H4 (cell line): ENCODE measurements around the gene DEUP1. TPM values are rescaled to one million over a fixed set of nuclear protein-coding genes. Genes with fewer than 3 reads are reported as not detected.
"Not testable (repeated sequence)": the region's sequence is repeated elsewhere in the genome, so short reads cannot be mapped to it uniquely, and the experiment has no call there.

Experiments used
- DNase-seq: peaks from one replicate; pipeline ENCODE4 v3.0.0-alpha.2; 2015; ENCODE audit warnings: low spot score
- total RNA-seq: library from RNA; depleted of rRNA; stranded (reverse); fragments of >200 nt; shearing (Covaris generic); gene quantifications from 2 replicates; pipeline ENCODE4 v1.2.3, GENCODE V29; 2014; rRNA removed

DEUP1 gene, protein sequence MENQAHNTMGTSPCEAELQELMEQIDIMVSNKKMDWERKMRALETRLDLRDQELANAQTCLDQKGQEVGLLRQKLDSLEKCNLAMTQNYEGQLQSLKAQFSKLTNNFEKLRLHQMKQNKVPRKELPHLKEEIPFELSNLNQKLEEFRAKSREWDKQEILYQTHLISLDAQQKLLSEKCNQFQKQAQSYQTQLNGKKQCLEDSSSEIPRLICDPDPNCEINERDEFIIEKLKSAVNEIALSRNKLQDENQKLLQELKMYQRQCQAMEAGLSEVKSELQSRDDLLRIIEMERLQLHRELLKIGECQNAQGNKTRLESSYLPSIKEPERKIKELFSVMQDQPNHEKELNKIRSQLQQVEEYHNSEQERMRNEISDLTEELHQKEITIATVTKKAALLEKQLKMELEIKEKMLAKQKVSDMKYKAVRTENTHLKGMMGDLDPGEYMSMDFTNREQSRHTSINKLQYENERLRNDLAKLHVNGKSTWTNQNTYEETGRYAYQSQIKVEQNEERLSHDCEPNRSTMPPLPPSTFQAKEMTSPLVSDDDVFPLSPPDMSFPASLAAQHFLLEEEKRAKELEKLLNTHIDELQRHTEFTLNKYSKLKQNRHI
- total RNA-seq: not detected in 2 replicates

DNA sequence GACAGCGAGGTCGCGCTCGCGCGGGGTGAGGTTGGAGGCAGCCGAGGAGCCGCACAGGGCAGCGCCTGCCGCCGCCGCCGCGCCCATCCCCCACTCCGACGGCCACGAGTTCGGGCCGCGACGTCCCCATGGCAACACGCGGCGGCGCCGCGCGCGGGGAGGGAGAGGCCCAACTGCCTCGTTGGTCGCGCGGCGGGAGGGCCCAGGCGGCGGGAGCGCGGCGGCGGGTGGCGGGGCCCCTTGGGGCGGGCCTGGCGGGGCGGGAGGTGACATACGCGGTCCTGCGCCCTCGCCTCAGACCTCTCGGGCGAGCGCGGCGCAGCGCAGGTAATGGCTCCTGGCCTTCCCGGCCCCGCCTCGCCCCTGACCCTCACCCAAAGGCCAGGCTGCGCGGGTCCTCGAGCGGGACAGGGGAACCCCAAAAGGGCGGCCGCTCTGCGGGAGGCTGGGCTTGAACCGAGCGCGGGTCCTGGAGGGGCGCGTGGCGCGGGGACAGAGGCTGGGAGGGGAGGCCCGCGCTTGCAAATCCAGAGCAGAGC, at the start of gene DEUP1:
Gene DEUP1, plus strand, starts transcription at position 297 of the 539 bp plus-strand sequence. CDS start 1,518 bp downstream, outside the sequence.
- no peak for DNase-seq

DNA sequence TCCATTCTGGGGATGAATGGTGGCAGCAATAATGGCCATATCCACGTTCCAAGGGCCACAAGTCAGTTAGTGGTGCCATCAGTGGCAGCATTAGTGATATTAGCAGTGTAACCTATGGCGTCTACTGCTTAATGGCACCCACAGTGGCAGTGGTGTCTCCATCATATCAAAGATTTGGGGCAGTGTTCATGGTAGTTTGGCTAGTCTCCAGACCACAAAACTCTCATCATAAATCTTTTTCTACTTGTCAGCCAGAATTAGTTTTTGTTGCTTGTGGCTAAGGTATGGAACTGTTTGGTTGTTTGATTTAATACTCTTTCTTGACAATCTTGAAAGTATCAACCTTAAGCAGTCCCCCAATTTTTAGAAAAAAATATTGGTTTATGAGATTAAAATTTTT, 45.1 kb upstream of the DEUP1 start:
- DNase-seq: no peak

DNA sequence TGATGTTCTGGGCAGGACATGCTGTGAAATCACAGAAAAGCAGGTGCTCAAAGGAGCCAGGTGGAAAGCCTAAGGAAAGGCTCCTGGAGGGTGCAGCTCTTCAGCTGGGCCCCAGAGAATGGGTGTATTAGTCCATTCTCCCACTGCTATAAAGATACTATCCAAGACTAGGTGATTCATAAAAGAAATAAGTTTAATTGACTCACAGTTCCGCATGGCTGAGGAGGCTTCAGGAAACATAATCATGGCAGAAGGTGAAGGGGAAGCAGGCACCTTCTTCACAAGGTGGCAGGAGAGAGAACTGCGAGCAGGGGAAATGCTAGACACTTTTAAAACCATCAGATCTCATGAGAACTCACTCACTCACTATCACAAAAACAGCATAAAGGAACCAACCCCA, 43.1 kb upstream of the DEUP1 start:
- DNase-seq: no peak

GRCh38 chr11:93288079-93288478, 42.5 kb upstream of the DEUP1 start:
- DNase-seq: no peak

DNA sequence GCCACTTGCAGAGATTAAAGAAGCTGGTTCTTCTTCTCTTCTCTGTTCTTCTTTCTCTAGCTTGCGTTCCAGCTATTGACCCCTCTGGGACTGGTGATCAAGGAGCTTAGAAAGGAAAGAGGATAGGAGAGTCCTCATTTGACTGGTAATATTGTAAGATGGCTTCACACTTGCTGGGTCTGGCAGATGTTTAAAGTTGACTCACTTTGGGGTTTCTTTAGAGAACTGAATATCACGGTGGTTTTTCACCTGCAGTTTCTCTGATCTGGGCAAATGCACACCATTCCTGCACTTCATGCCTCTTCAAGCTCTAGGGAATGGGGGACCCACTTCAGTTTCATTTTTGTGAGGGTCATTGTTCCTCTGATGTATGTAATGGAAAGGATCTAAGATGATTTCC, 41.8 kb upstream of the DEUP1 start:
- DNase-seq: no peak

DNA sequence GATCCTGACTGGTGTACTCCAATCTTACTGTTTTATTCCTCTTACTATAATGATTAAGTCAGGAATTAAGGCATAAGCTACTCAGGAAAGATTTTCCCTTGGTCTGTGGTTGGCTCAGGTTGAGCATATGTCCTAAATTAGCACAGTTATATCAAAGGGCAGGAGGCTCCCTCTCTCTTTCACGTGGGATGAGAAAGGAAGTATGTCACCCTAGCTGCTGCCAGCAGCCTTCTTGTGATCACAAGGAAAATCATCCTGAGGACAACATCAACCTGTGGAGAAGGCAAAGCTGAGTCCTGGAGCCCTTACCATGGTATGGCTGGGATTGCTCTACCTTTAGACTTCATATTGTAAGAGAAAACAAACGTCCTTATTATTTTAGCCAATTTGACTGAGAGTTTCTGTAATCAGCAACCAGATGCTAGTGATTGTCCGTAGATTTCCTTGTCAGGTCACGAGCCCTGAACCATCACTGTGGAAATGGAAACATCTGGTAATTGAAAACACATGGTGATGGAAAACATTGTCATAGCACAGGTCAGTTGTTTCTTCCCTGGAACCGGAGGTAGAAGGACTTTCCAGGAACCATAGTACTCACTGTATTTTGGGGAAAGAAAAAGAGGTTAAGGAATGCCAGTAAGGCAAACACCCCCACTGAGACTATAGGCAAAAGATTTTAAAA, 40.6 kb upstream of the DEUP1 start:
- no peak for DNase-seq

- no peak for DNase-seq
Measured at GRCh38 chr11:93291110-93291509, 39.4 kb upstream of the DEUP1 start.

GRCh38 chr11:93291898-93292297, 38.6 kb upstream of the DEUP1 start:
- DNase-seq: no peak

DNA sequence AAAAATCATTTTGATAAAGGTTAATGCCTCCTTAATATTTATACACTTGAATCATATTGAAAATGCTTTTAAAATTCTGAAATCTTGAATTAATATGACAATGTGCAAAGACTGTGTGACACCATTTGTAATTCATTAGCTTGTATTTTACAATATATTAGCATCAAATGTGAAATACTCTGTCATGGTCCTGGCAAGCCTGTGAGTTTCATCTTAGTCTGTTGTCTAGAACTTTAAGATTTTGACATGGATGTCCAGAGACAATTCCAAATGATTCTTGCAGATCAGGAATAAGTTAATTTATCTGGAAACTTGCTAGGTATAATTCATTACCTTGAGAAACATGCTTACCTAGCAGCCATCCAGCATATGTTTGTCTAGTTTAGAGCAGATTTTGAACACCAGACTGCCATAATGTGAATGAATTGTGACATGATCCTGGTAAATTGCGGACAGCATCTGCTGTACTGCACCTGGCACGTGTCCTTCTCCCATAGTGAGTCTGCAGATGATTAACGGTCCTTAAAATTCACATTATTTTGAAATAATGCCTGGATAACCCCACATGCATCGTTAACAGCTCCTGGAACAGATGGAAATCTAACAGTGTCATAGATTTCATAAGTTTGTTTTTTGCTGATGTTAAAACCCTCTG, 34.5 kb upstream of the DEUP1 start:
- DNase-seq: no peak

- DNase-seq: no peak
Measured at GRCh38 chr11:93303689-93304088, 26.9 kb upstream of the DEUP1 start.

GRCh38 chr11:93314399-93314798, 16.1 kb upstream of the DEUP1 start:
- not testable (repeated sequence) for DNase-seq

DNA sequence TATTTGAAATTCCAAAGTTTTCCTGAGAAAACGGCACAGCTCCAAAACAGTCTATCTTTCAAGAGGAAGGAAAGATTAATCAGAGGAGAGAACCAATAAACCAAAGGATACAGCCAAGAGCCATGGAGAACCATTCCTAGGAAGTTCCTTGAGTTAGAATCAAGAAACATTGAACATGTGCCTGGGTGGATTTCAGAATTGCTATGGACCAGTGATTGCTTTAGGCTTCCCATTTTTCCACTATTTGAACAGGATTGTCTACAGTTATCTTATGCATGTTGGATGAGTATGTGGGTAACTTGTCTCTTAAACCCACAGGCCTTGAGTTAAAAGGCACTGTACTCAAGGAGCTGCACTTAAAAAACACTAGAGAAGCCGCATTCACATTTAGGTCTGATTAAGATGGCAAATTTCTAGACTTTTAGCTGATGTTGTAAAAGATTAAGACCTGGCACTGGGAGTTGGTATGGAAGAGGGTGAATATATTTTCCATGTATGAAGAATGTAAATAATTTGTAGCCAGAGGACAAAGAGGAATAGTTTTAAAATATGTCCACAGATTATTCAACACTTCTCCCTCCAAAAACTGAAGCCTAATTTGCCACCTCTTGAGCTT, 11.2 kb upstream of the DEUP1 start:
- DNase-seq: no peak

- no peak for DNase-seq
Measured at GRCh38 chr11:93320230-93320629, 10.3 kb upstream of the DEUP1 start.

DNA sequence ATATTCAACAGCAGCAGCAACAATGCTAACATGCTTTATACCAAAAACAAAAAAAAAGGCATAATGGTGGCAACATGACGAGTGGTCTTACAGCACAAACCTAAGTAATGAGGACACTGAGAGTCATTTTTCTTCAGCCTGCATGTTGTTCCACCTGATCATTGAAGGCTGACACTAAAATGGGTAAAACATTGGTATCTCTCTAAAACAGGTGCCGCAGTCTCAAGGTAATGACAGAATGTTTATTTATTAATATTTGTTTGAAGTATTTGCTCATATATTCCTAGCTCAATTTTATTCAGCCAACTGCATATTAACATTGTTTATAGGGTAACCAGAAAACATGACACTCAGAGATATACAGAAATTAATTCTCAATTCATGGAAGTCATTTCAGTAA, 8.3 kb upstream of the DEUP1 start:
- DNase-seq: no peak

- no peak for DNase-seq
Measured at GRCh38 chr11:93323747-93324146, 6.8 kb upstream of the DEUP1 start.

GRCh38 chr11:93324500-93324899, 6.0 kb upstream of the DEUP1 start:
- no peak for DNase-seq

DNA sequence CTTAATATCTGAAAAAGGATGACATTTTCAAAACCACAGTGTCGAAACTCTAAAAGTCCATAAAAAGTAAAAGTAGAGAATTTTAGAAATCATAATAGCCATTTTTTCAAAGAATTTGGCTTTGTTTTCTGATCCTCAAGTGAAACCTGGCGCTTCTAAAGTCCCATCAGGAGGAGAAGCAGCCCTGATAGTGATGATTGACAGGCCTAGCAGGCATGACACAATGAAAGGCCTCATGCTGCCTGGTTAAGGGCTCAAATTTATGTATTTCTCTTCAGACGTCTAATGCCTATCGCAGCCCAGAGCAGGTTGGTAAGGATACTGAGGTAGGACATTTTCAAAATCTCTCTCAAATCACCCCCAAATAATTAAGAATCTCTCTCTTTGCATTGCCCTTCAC, 3.9 kb upstream of the DEUP1 start:
- DNase-seq: no peak

GRCh38 chr11:93329936-93330445, 551 bp upstream of the DEUP1 start:
- DNase-seq: no peak

GRCh38 chr11:93340223-93340622, 9.7 kb downstream of the DEUP1 start:
- no peak for DNase-seq

DNA sequence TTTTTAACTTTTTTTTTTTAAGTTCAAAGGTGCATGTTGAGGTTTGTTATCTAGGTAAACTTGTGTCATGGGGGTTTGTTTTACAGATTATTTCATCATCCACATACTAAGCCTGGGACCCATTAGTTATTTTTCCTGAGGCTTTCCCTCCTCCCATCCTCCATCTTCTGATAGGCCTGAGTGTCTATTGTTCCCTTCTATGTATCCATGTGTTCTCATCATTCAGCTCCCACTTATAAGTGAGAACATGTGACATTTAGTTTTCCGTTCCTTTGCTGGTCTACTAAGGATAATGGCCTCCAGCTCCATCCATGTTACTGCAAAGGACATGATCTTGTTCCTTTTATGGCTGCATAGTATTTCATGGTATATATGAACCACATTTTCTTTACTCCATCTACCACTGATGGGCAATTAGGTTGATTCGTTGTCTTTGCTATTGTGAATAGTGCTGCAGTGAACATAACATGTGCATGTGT, 14.4 kb downstream of the DEUP1 start:
- no peak for DNase-seq

GRCh38 chr11:93348930-93349329, 18.4 kb downstream of the DEUP1 start:
- DNase-seq: no peak
